ENCODE measurements around the gene MKNK1.

The MKNK1 gene

DNA sequence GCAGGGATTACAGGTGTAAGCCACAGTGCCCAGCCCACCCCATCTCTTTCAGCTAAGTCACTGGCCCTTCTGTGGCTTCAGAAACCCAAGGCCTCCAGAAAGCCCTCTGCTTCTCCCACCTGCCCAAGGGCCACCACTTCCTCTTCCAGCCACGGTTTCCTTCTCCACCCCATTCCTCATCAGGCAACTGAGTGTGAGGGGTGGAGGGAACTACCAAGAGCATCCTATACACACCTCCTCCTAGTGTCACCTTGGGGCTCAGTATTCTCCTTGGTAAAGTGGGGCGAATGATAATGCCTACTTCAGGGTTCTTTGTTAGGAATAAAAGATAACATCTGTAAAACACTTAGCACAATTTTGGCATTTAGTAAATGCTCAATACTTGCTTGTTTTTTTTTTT is 82.7 kb downstream of the MKNK1 start:
- TF ChIP-seq, protein P1, sequence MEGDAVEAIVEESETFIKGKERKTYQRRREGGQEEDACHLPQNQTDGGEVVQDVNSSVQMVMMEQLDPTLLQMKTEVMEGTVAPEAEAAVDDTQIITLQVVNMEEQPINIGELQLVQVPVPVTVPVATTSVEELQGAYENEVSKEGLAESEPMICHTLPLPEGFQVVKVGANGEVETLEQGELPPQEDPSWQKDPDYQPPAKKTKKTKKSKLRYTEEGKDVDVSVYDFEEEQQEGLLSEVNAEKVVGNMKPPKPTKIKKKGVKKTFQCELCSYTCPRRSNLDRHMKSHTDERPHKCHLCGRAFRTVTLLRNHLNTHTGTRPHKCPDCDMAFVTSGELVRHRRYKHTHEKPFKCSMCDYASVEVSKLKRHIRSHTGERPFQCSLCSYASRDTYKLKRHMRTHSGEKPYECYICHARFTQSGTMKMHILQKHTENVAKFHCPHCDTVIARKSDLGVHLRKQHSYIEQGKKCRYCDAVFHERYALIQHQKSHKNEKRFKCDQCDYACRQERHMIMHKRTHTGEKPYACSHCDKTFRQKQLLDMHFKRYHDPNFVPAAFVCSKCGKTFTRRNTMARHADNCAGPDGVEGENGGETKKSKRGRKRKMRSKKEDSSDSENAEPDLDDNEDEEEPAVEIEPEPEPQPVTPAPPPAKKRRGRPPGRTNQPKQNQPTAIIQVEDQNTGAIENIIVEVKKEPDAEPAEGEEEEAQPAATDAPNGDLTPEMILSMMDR (conservative IDR thresholded peaks at IDR 0.05; ENCODE audit: low read length) = no peak
- no peak for TF ChIP-seq EZH2phosphoT487 (IDR thresholded peaks at IDR 0.05; ENCODE audit: borderline replicate concordance)

DNA sequence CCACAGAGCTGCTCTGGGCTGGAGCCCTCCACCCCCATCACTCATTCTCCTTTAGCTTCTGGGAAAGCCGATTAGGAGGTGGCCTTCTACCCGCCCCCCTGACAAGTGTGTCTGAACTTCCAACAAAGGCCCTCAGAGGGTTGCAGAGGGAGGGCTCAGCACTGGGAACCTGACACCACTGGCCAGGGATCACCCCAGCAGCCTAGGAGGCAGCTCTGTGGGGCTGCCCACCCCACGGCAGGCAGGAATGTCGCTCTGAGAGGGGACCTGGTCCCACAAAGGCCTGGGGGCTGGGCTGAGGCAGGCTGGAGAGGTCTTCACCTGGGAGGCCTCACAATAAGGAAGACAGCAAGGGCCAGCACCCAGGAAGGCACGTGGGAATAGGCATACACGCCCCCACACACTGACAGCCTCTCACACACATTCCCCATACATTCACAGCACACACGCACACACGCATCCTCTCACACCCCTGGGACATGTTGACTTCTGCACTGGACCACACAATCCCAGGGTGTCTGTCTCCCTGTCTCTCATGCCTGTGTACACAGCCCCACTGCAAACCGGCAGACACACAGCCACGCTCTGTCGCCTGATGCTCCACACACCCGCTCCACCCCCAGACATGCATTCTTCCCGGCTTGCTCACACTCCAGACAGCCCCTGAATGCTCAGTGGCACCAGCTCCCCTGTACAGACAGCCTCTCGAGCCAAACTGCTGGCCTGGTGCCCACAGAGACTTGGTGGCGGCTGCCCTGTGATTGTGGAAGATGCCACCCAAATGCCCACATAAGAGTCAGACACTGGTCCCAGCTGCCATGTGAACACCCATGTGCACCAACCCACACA is 83.8 kb downstream of the MKNK1 start:
- H3K9me3 ChIP-seq (ENCODE audit: insufficient read depth, low read depth, low read length) = no peaks in the 10 kb centered on the region
- H3K4me3 ChIP-seq (ENCODE audit: low read length, poor library complexity, severe bottlenecking) = no peak overlapping the region
- H2AFZ ChIP-seq (ENCODE audit: low read length) = no peak overlapping the region
- no peak overlapping the region for H3K9ac ChIP-seq (ENCODE audit: low read depth, low read length, poor library complexity, severe bottlenecking)
- TF ChIP-seq EZH2phosphoT487 (IDR thresholded peaks at IDR 0.05; ENCODE audit: borderline replicate concordance) = no peak
- TF ChIP-seq, protein P1 (conservative IDR thresholded peaks at IDR 0.05; ENCODE audit: low read length) = no peak
- H3K4me1 ChIP-seq (ENCODE audit: insufficient read depth, low read length, poor library complexity, severe bottlenecking) = no peaks in the 10 kb centered on the region
- H3F3A ChIP-seq (ENCODE audit: low read depth) = no peaks in the 10 kb centered on the region
- no peak overlapping the region for H3K4me2 ChIP-seq (ENCODE audit: low read depth, low read length, poor library complexity, severe bottlenecking)
- H3K9me2 ChIP-seq (replicated peaks; ENCODE audit: low read depth, low read length) = no peaks in the 10 kb centered on the region
- H3K27me3 ChIP-seq (ENCODE audit: insufficient read depth, low read length, poor library complexity, severe bottlenecking) = no peaks in the 10 kb centered on the region
- H4K20me1 ChIP-seq (ENCODE audit: insufficient read depth, low read length, poor library complexity, severe bottlenecking) = no peaks in the 10 kb centered on the region
- H3K79me2 ChIP-seq (ENCODE audit: insufficient read depth, low read length) = no peaks in the 10 kb centered on the region
- no peaks in the 10 kb centered on the region for H3K36me3 ChIP-seq (ENCODE audit: insufficient read depth, low read length)

More for the DNA sequence above, 82.7 kb downstream of the MKNK1 start:
- H3K9ac ChIP-seq (ENCODE audit: low read depth, low read length, poor library complexity, severe bottlenecking) = no peak overlapping the region
- H3K36me3 ChIP-seq (ENCODE audit: insufficient read depth, low read length) = no peaks in the 10 kb centered on the region
- no peaks in the 10 kb centered on the region for H3F3A ChIP-seq (ENCODE audit: low read depth)
- H4K20me1 ChIP-seq (ENCODE audit: insufficient read depth, low read length, poor library complexity, severe bottlenecking) = no peaks in the 10 kb centered on the region
- no peak overlapping the region for H3K4me2 ChIP-seq (ENCODE audit: low read depth, low read length, poor library complexity, severe bottlenecking)
- no peaks in the 10 kb centered on the region for H3K4me1 ChIP-seq (ENCODE audit: insufficient read depth, low read length, poor library complexity, severe bottlenecking)
- H3K79me2 ChIP-seq (ENCODE audit: insufficient read depth, low read length) = no peaks in the 10 kb centered on the region
- H3K9me3 ChIP-seq (ENCODE audit: insufficient read depth, low read depth, low read length) = no peaks in the 10 kb centered on the region
- no peak overlapping the region for H2AFZ ChIP-seq (ENCODE audit: low read length)
- no peaks in the 10 kb centered on the region for H3K27me3 ChIP-seq (ENCODE audit: insufficient read depth, low read length, poor library complexity, severe bottlenecking)
- H3K4me3 ChIP-seq (ENCODE audit: low read length, poor library complexity, severe bottlenecking) = no peak overlapping the region
- H3K9me2 ChIP-seq (replicated peaks; ENCODE audit: low read depth, low read length) = no peaks in the 10 kb centered on the region

DNA sequence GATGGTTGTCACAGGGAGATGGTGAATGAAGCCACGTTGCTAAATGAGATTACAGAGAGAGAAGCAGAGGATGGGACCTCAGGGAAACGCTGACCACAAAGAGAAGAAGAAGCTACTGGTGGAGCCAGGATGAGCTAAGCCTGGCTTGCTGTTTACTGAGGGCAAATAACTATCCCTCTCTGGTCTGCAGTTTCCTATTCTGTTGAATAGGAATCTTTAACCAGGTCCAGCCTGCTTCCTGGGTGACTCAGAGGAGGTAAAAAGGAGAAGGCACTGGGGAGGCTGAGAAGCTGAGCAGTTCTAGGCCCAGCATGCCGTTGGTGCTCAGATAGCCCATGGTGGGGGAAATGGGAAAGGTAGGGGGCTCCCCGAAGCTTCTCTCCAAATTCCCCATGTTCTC is 84.9 kb downstream of the MKNK1 start:
- no peaks in the 10 kb centered on the region for H3K9me3 ChIP-seq (ENCODE audit: insufficient read depth, low read depth, low read length)
- no peaks in the 10 kb centered on the region for H3K4me1 ChIP-seq (ENCODE audit: insufficient read depth, low read length, poor library complexity, severe bottlenecking)
- TF ChIP-seq, protein P1 (conservative IDR thresholded peaks at IDR 0.05; ENCODE audit: low read length) = no peak
- TF ChIP-seq EZH2phosphoT487 (IDR thresholded peaks at IDR 0.05; ENCODE audit: borderline replicate concordance) = no peak
- H3K9me2 ChIP-seq (replicated peaks; ENCODE audit: low read depth, low read length) = no peaks in the 10 kb centered on the region
- H3K4me2 ChIP-seq (ENCODE audit: low read depth, low read length, poor library complexity, severe bottlenecking) = no peak overlapping the region
- no peaks in the 10 kb centered on the region for H3K79me2 ChIP-seq (ENCODE audit: insufficient read depth, low read length)
- H3K9ac ChIP-seq (ENCODE audit: low read depth, low read length, poor library complexity, severe bottlenecking) = no peak overlapping the region
- no peak overlapping the region for H2AFZ ChIP-seq (ENCODE audit: low read length)
- no peaks in the 10 kb centered on the region for H4K20me1 ChIP-seq (ENCODE audit: insufficient read depth, low read length, poor library complexity, severe bottlenecking)
- H3K4me3 ChIP-seq (ENCODE audit: low read length, poor library complexity, severe bottlenecking) = no peak overlapping the region
- no peaks in the 10 kb centered on the region for H3F3A ChIP-seq (ENCODE audit: low read depth)
- H3K27me3 ChIP-seq (ENCODE audit: insufficient read depth, low read length, poor library complexity, severe bottlenecking) = no peaks in the 10 kb centered on the region
- H3K36me3 ChIP-seq (ENCODE audit: insufficient read depth, low read length) = no peaks in the 10 kb centered on the region
